RWPE2 (cell line): ENCODE results near the gene CACNA1S.

Source experiments
- ATAC-seq: fragments of 200-7000 bp; cut with Tn5 transposase; 3 replicates; pipeline ENCODE4 v1.9.1; 2021; ENCODE audit warnings: low read depth
- DNase-seq: peaks from one replicate; pipeline ENCODE4 v3.0.0-alpha.2; 2020; ENCODE audit warnings: low spot score
- H3K27ac ChIP-seq: fragments of 450-650 bp; 2 replicates; pipeline ENCODE4 v1.5.1; 2017; ENCODE audit warnings: mild to moderate bottlenecking; ENCODE audit not compliant: poor library complexity, severe bottlenecking
- H3K27me3 ChIP-seq: fragments of 250-450 bp; sonication (Bioruptor Pico); 2 replicates; pipeline ENCODE4 v1.5.1; 2021; ENCODE audit warnings: mild to moderate bottlenecking, moderate library complexity; ENCODE audit not compliant: insufficient read depth, poor library complexity, severe bottlenecking
- H3K36me3 ChIP-seq: fragments of 250-450 bp; sonication (Bioruptor Pico); 2 replicates; pipeline ENCODE4 v1.5.1; 2020; ENCODE audit warnings: low read depth, mild to moderate bottlenecking, moderate library complexity
- H3K4me1 ChIP-seq: fragments of 250-450 bp; sonication (Bioruptor Pico); 2 replicates; pipeline ENCODE4 v1.5.1; 2021; ENCODE audit warnings: mild to moderate bottlenecking, moderate library complexity; ENCODE audit not compliant: insufficient read depth, poor library complexity, severe bottlenecking
- H3K4me3 ChIP-seq: fragments of 250-450 bp; sonication (Bioruptor Pico); 2 replicates; pipeline ENCODE4 v1.5.1; 2021; ENCODE audit warnings: mild to moderate bottlenecking, moderate library complexity; ENCODE audit not compliant: severe bottlenecking
- H3K9me3 ChIP-seq: fragments of 250-450 bp; sonication (Bioruptor Pico); 2 replicates; pipeline ENCODE4 v1.5.1; 2021; ENCODE audit warnings: mild to moderate bottlenecking, moderate library complexity; ENCODE audit not compliant: severe bottlenecking
- TF ChIP-seq, protein P1 (sequence below): fragments of 450-650 bp; IDR thresholded peaks from one replicate; pipeline ENCODE4 v1.5.1; 2017; ENCODE audit warnings: mild to moderate bottlenecking, moderate library complexity; ENCODE audit not compliant: poor library complexity, severe bottlenecking

The CACNA1S gene

GRCh38 chr1:201128962-201129361 is 16.7 kb upstream of the CACNA1S start:
- H3K27ac ChIP-seq: no peak overlapping the region

GRCh38 chr1:201128476-201128875 is 16.2 kb upstream of the CACNA1S start:
- DNase-seq (no peak), ATAC-seq (no peak)
- Histone ChIP-seq H3K4me3 (no peak overlapping the region), H3K36me3 (no peaks in the 10 kb centered on the region), H3K9me3 (no peaks in the 10 kb centered on the region), H3K4me1 (no peaks in the 10 kb centered on the region), H3K27me3 (no peaks in the 10 kb centered on the region), H3K27ac (no peak overlapping the region)
- TF ChIP-seq, protein P1, sequence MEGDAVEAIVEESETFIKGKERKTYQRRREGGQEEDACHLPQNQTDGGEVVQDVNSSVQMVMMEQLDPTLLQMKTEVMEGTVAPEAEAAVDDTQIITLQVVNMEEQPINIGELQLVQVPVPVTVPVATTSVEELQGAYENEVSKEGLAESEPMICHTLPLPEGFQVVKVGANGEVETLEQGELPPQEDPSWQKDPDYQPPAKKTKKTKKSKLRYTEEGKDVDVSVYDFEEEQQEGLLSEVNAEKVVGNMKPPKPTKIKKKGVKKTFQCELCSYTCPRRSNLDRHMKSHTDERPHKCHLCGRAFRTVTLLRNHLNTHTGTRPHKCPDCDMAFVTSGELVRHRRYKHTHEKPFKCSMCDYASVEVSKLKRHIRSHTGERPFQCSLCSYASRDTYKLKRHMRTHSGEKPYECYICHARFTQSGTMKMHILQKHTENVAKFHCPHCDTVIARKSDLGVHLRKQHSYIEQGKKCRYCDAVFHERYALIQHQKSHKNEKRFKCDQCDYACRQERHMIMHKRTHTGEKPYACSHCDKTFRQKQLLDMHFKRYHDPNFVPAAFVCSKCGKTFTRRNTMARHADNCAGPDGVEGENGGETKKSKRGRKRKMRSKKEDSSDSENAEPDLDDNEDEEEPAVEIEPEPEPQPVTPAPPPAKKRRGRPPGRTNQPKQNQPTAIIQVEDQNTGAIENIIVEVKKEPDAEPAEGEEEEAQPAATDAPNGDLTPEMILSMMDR: no peak

More at GRCh38 chr1:201128962-201129361, 16.7 kb upstream of the CACNA1S start:
- no peaks in the 10 kb centered on the region for H3K9me3 ChIP-seq
- no peaks in the 10 kb centered on the region for H3K36me3 ChIP-seq
- DNase-seq (no peak), ATAC-seq (no peak)
- no peaks in the 10 kb centered on the region for H3K27me3 ChIP-seq
- no peak overlapping the region for H3K4me3 ChIP-seq
- TF ChIP-seq, protein P1: no peak
- H3K4me1 ChIP-seq: no peaks in the 10 kb centered on the region

GRCh38 chr1:201127755-201128455 is 15.7 kb upstream of the CACNA1S start:
- TF ChIP-seq, protein P1: no peak
- ATAC-seq: no peak
- no peak overlapping the region for H3K4me3 ChIP-seq
- DNase-seq: no peak
- H3K9me3 ChIP-seq: no peaks in the 10 kb centered on the region
- no peaks in the 10 kb centered on the region for H3K36me3 ChIP-seq
- H3K4me1 ChIP-seq: no peaks in the 10 kb centered on the region
- no peaks in the 10 kb centered on the region for H3K27me3 ChIP-seq
- no peak overlapping the region for H3K27ac ChIP-seq

GRCh38 chr1:201126832-201127754 is 14.9 kb upstream of the CACNA1S start, which contains the start of gene ASCL5:
TSS of gene ASCL5 (minus strand) at chr1:201127184. CDS start at chr1:201115372, 11,812 bp downstream.
- Histone ChIP-seq H3K4me1 (no peaks in the 10 kb centered on the region), H3K27ac (no peak within 1 kb of the TSS), H3K27me3 (no peaks in the 10 kb centered on the region), H3K4me3 (no peak within 1 kb of the TSS), H3K36me3 (no peaks in the 10 kb centered on the region), H3K9me3 (no peaks in the 10 kb centered on the region)
- TF ChIP-seq, protein P1: peak; percentile 30
- ATAC-seq (peak; percentile 88), DNase-seq (no peak)
